HuH-7 (cell line): Measurements from ENCODE around the gene UGT3A2.
"Not testable (repeated sequence)": the region's sequence is repeated elsewhere in the genome, so short reads cannot be mapped to it uniquely, and the experiment has no call there.

Experiments
- DNase-seq: peaks from one replicate; pipeline ENCODE4 v3.0.0; 2011; ENCODE audit warnings: low spot score

The UGT3A2 gene

GRCh38 chr5:36054647-36055046 lies 12.0 kb downstream of the UGT3A2 start:
- no peak for DNase-seq

DNA sequence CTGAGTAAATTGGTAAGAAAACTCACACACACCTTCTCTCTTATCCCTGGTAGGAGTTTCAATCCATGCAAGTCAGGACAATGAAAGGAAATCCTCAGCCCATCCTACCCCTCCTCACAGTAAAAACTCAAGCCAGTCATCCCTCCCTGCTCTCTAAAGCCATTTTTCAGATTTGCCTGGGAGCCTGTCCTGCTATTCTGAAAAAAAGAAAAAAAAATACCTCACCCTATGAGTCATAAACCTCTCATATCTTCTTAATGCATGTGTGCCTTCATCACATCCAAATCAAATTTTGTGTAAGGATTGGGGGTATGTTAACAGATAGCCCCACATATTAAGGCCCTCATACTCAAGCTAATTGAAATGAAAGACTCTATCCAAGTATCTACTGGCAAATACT lies 14.1 kb downstream of the UGT3A2 start:
- no peak for DNase-seq

- no peak for DNase-seq
These were observed 16.7 kb downstream of the UGT3A2 start for GRCh38 chr5:36049949-36050348.

- no peak for DNase-seq
These were observed 19.1 kb downstream of the UGT3A2 start for GRCh38 chr5:36047384-36048160.

GRCh38 chr5:36045895-36046294 lies 20.8 kb downstream of the UGT3A2 start:
- no peak for DNase-seq

DNA sequence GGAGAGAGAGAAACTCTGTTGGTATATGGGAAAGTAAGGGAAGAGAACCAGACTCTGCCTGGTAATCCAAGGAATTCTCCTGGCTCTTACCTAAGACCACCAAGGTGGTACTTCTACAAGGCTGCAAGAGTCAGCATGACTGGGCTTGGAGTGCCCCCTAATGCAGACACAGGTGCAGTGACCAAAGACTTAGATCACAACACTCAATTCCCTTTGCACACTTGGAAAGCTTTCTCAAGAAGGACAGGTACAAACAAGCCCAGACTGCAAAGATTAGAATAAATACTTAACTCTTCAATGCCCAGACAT lies 25.2 kb downstream of the UGT3A2 start:
- no peak for DNase-seq

DNA sequence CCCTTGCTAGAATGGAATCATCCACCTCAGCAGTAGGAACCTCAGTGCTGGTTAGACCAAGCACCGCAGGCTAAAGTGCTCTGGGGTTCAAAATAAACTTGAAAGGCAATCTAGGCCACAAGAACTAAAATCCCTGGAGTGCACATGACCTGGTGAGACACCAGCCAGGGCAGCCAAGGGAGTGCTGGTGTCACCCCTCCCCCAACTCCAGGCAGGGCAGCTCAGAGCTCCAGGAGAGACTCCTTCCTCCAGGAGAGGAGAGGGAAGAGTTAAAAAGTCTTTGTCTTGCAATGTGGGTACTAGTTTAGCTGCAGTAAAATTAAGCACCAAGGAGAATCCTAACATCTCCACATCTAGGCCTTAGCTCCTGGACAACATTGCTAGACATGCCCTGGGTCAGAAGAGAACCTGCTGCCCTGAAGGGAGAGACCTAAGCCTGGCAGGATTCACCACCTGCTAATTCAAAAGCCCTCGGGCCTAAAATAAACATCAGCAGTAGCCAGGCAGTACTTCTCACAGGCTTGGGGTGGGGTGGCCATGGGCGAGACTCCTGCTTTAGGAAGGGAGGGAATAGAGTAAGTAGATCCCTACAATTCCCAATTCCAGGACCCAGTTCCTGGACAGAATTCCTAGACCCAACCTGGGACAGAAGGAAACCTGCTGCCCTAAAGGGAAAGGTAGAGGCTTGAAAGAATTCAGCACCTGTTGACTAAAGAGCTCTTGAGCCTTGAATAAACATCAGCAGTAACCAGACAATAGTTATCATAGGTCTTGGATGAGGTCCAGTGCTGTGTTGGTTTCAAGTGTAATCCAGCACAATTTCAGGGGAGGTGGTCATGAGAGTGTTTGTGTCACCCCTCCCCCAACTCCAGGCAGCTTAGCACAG lies 25.8 kb downstream of the UGT3A2 start:
- DNase-seq = no peak

DNA sequence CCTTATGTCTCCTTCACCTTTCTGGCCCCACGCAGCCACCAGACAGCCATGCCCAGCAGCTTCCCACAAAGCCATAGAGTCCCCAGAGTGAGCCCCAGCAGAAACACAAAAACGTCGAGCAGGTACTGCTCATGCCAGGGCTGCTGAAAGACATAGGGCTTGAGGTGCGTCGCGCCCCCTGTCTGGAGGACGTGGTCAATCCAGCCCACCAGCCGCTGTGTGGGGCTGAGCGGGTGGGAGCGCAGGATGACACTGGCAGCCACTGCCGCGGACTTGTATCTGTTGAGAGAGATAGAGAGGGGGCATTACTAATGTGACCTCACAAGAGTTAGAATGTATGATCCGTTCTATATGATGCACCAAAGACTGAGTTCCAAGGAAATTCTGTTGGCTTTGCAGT lies 31.0 kb downstream of the UGT3A2 start:
- DNase-seq = no peak

DNA sequence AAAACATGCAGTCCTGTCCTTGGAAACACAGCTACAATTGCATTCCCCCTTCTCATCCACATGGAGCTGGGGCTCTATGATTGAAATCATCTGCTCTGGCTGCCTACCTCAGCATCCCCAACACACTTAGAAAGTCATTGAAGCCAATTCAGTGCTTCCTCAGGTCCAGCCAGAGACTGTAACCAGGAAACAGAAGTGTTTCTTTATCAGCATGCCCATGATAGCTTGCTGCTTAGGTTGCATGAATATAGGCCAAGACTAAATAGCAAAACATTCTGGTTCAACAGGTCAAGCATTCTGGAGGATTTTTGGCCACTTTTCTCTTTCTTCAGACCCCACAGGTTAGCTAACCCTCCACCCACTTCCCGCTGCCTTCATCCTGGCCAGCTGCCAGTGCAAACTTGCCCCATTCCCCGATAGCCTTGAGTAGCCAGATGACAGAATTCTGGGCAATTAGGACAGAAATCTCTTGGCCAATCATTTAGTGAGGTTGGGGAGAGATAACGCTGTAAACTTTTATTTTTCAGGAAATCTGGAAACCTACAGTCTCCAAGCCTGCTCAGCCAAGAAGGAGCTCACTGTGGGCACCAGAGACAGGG lies 32.0 kb downstream of the UGT3A2 start:
- DNase-seq = not testable (repeated sequence)

- no peak for DNase-seq
These were observed 33.2 kb downstream of the UGT3A2 start for GRCh38 chr5:36033486-36033885.

DNA sequence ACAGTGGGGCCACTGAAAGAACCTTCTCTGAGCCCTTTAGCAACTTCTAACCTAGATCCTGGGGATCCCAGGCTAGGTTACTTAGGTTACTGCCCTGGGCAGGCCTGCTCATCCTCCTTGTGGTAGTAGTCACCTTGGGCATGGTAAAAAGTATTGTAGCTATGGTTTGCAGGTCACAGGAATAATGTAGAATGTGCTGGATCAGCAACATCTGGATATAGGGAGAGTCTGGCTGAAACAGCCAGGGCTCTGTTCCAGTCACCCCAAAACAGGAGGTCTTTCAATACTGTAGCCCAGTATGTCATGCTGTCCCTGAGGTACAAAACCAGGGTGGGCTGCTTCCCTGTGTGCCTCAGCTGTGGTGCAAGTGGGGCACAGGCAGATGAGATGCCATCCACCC lies 33.6 kb downstream of the UGT3A2 start:
- no peak for DNase-seq

DNA sequence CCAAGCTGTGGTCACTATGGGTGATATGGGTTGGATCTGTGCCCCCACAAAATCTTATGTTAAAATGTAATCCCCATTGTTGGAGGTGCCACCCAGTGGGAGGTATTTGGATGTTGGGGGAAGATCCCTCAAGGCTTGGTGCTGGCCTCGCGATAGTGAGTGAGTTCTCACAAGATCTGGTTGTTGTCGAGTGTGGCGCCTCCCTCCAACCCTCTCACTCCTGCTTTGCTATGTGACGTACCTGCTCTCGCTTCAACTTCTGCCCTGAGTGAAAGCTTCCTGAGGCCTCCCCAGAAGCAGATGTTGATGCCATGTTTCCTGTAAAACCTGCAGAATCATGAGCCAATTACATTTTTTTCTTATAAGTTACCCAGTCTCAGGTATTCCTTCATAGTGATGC lies 35.5 kb downstream of the UGT3A2 start:
- no peak for DNase-seq

- DNase-seq = no peak
These were observed 36.8 kb downstream of the UGT3A2 start for GRCh38 chr5:36029914-36030313.

- no peak for DNase-seq
These were observed 37.7 kb downstream of the UGT3A2 start for GRCh38 chr5:36028816-36029465.

GRCh38 chr5:36027711-36028110 lies 39.0 kb downstream of the UGT3A2 start:
- DNase-seq = no peak

DNA sequence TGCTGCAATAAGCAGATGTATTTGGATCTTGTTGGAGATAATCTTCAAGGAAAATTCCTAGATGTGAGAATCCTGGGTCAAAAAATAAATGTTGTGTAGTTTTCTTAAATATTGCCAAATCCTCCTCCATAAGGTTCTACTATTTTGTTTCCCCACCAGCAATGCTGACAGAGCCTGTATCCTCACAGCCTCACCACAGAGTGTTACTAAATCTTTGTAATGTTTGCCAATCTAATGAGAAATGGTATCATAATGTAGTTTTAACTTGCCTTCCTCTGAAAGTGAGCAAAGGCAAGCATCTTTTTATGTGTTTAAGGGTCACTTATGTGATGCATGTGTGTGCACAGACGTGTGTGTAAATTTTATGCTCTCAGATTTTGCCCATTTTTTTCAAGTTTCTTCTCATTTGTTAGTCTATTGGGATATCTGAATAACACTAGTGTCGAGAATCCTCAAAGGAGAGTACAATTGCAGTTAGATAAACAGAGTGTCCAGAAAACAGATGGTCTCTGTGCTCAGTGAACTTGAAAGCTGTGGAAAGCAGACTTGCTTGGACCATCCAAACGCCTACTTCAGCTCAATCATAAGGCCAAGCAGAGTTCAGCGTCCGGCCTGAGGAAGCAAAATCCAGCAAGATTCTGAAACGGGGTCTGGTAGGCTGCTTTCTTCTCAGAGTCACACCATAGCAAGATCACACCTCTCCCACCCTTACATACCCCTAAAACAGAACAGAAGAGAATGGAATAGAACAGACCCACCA lies 39.8 kb downstream of the UGT3A2 start:
- DNase-seq = no peak

DNA sequence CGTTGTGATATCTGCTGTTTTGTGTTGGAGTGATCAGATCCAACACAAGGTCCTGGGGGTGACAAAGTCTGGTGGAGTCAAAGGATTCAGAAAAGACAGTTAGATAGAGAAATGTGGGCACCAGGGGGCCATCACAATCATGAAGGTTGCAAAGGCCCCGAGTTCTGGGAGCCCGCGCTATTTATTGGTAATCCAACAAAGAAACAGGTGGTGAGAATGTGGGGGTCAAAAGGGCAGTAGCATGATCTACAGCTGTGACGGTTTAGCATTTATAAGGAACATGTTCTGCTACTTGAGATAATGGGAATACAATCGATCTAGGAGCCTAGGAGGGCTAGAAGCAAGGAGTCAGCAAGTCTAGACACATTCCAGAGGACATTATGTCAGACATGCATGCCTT lies 44.4 kb downstream of the UGT3A2 start:
- not testable (repeated sequence) for DNase-seq

DNA sequence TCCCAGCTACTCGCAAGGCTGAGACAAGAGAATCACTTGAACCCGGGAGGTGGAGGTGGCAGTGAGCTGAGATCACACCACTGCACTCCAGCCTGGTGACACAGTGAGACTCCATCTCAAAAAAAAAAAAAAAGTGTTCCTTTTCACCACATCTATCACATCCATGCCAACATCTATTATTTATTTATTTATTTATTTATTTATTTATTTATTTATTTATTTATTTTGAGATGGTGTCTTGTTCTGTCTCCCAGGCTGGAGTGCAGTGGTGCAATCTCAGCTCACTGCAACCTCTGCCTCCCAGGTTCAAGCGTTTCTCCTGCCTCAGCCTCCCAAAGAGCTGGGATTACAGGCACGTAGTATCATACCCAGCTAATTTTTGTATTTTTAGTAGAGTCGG lies 47.1 kb downstream of the UGT3A2 start:
- not testable (repeated sequence) for DNase-seq

- no peak for DNase-seq
These were observed 49.1 kb downstream of the UGT3A2 start for GRCh38 chr5:36017622-36018021.

GRCh38 chr5:36017004-36017403 lies 49.7 kb downstream of the UGT3A2 start:
- no peak for DNase-seq

- no peak for DNase-seq
These were observed 53.5 kb downstream of the UGT3A2 start for GRCh38 chr5:36013182-36013581.

- DNase-seq = no peak
These were observed 57.0 kb downstream of the UGT3A2 start for GRCh38 chr5:36009698-36010097.
